C4-2B (cell line): ENCODE results near the gene GATAD2B.

ENCODE experiments used
- H3K27ac ChIP-seq: fragments of 450-650 bp; 2 replicates; pipeline ENCODE4 v1.5.1; 2017
- CTCF ChIP-seq: fragments of 450-650 bp; conservative IDR thresholded peaks from 2 replicates; pipeline ENCODE4 v1.5.1; 2017; ENCODE audit warnings: mild to moderate bottlenecking
- ZFX ChIP-seq: fragments of 450-650 bp; IDR thresholded peaks from 2 replicates; pipeline ENCODE4 v1.6.1; 2017

The GATAD2B gene

GRCh38 chr1:153880024-153880423 lies 42.7 kb downstream of the GATAD2B start:
- H3K27ac ChIP-seq: no peak overlapping the region
- TF ChIP-seq ZFX (no peak), CTCF (no peak)

- TF ChIP-seq ZFX: no peak
- no peak overlapping the region for H3K27ac ChIP-seq
Measured at GRCh38 chr1:153877112-153877511, 45.7 kb downstream of the GATAD2B start.

GRCh38 chr1:153872934-153873333 lies 49.8 kb downstream of the GATAD2B start:
- no peak overlapping the region for H3K27ac ChIP-seq
- TF ChIP-seq ZFX (no peak), CTCF (no peak)

GRCh38 chr1:153872331-153872730 lies 50.4 kb downstream of the GATAD2B start:
- TF ChIP-seq ZFX (no peak), CTCF (no peak)

GRCh38 chr1:153869486-153869885 lies 53.3 kb downstream of the GATAD2B start:
- no peak for TF ChIP-seq CTCF
- TF ChIP-seq ZFX: no peak
- H3K27ac ChIP-seq: peak overlapping the region; percentile 6; the same call in 1 of the 2 replicates

More at GRCh38 chr1:153872331-153872730, 50.4 kb downstream of the GATAD2B start:
- no peak overlapping the region for H3K27ac ChIP-seq

GRCh38 chr1:153866045-153866850 lies 56.5 kb downstream of the GATAD2B start:
- TF ChIP-seq CTCF (no peak), ZFX (no peak)
- H3K27ac ChIP-seq: no peak overlapping the region

GRCh38 chr1:153860285-153860684 lies 62.5 kb downstream of the GATAD2B start:
- TF ChIP-seq ZFX (no peak), CTCF (no peak)
- no peak overlapping the region for H3K27ac ChIP-seq

- no peak overlapping the region for H3K27ac ChIP-seq
- TF ChIP-seq CTCF: no peak
- no peak for TF ChIP-seq ZFX
Measured at GRCh38 chr1:153857505-153857904, 65.3 kb downstream of the GATAD2B start.
